Hepatocyte (in vitro differentiated cells): ENCODE data around the gene C1QC.

Experiments
- EZH2phosphoT487 ChIP-seq: fragments of 200-600 bp; sonication (generic); IDR thresholded peaks from one replicate; pipeline ENCODE4 v1.6.1; 2018; ENCODE audit warnings: antibody characterized with exemption, mild to moderate bottlenecking, low read depth, moderate library complexity; ENCODE audit not compliant: unreplicated experiment, severe bottlenecking
- TF ChIP-seq, protein P1 (sequence below): fragments of 200-600 bp; sonication (generic); IDR thresholded peaks from 2 replicates; pipeline ENCODE4 v1.5.1; 2016; ENCODE audit warnings: antibody characterized with exemption, mild to moderate bottlenecking; ENCODE audit not compliant: poor library complexity

DNA sequence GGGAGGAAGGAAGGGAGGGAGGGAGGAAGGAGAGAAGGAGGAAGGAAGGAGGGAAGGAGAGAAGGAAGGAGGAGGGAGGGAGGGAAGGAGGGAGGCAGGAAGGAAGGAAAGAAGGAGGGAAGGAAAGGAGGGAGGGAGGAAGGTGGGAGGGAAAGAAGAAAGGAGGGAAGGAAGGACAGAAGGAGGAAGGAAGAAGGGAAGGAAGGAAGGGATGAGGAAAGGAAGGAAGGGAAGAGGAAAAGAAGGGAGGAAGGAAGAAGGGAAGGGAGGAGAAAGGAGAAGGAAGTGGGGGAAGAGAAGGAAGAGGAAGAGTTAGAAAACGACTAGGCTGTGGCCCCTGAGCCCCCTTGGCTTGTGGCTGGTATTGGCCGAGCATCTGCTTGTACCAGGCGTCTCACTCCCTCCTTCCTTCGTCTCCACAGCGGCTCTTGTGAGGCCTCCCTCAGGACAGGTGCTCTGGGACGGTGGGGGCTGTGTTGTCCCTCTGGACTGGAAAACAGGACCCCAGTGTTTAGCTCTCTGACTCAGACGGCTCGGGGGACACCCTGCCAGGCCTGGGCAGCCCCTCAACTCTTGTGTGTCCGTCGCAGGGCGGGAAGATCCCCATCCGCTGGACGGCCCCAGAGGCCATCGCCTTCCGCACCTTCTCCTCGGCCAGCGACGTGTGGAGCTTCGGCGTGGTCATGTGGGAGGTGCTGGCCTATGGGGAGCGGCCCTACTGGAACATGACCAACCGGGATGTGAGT, 43.2 kb upstream of the C1QC start:
- TF ChIP-seq, protein P1, sequence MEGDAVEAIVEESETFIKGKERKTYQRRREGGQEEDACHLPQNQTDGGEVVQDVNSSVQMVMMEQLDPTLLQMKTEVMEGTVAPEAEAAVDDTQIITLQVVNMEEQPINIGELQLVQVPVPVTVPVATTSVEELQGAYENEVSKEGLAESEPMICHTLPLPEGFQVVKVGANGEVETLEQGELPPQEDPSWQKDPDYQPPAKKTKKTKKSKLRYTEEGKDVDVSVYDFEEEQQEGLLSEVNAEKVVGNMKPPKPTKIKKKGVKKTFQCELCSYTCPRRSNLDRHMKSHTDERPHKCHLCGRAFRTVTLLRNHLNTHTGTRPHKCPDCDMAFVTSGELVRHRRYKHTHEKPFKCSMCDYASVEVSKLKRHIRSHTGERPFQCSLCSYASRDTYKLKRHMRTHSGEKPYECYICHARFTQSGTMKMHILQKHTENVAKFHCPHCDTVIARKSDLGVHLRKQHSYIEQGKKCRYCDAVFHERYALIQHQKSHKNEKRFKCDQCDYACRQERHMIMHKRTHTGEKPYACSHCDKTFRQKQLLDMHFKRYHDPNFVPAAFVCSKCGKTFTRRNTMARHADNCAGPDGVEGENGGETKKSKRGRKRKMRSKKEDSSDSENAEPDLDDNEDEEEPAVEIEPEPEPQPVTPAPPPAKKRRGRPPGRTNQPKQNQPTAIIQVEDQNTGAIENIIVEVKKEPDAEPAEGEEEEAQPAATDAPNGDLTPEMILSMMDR: no peak
- TF ChIP-seq EZH2phosphoT487: no peak
